H1 (cell line): Measurements from ENCODE around the gene EOLA1. TPM values are rescaled to one million over a fixed set of nuclear protein-coding genes. Genes with fewer than 3 reads are reported as not detected.

ENCODE experiments used
- CEBPB ChIP-seq: IDR thresholded peaks from 2 replicates; pipeline ENCODE4 v1.6.1; 2012; ENCODE audit warnings: low read depth, low read length
- EGR1 ChIP-seq: IDR thresholded peaks from 2 replicates; pipeline ENCODE4 v1.6.1; 2011; ENCODE audit warnings: low read depth, low read length, borderline replicate concordance
- GTF2F1 ChIP-seq: IDR thresholded peaks from 2 replicates; pipeline ENCODE4 v1.6.1; 2012; ENCODE audit warnings: low read depth, low read length, improper control_type of control experiment, borderline replicate concordance
- POLR2A ChIP-seq, 2 experiments: IDR thresholded peaks; 1 replicate in 1 of 2; 2 replicates in 1 of 2; pipeline ENCODE4 v1.6.1; 2011; ENCODE audit warnings: low read depth in 2 of 2, low read length in 2 of 2, mild to moderate bottlenecking in 2 of 2; ENCODE audit errors: control extremely low read depth in 1 of 2
- RFX5 ChIP-seq: IDR thresholded peaks from 2 replicates; pipeline ENCODE4 v1.6.1; 2011; ENCODE audit warnings: low read depth, low read length, improper control_type of control experiment, borderline replicate concordance
- RXRA ChIP-seq: IDR thresholded peaks from 2 replicates; pipeline ENCODE4 v1.6.1; 2011; ENCODE audit warnings: low read depth, mild to moderate bottlenecking, low read length, moderate library complexity; ENCODE audit not compliant: insufficient read depth
- SIRT6 ChIP-seq: IDR thresholded peaks from one replicate; pipeline ENCODE4 v1.7.1; 2012; ENCODE audit warnings: low read length, inconsistent platforms
- TAF1 ChIP-seq: IDR thresholded peaks from 2 replicates; pipeline ENCODE4 v1.6.1; 2011; ENCODE audit warnings: mild to moderate bottlenecking, low read depth, low read length
- TAF7 ChIP-seq: optimal IDR thresholded peaks from 2 replicates; pipeline ENCODE3; 2011; ENCODE audit warnings: low read depth, mild to moderate bottlenecking, inconsistent platforms, low read length, moderate library complexity, borderline replicate concordance
- TBP ChIP-seq: IDR thresholded peaks from 2 replicates; pipeline ENCODE4 v1.6.1; 2011; ENCODE audit warnings: low read depth, low read length, improper control_type of control experiment
- TEAD4 ChIP-seq: IDR thresholded peaks from 2 replicates; pipeline ENCODE4 v1.6.1; 2012; ENCODE audit warnings: low read depth, low read length, inconsistent platforms, mixed read lengths
- polyA plus RNA-seq, 7 experiments: library from polyadenylated mRNA; depleted of rRNA in 3 of 7; stranded (reverse) in 5 of 7; unstranded in 2 of 7; fragments of >200 nt in 5 of 7; fragments of 200-250 nt in 2 of 7; gene quantifications; 1 replicate in 5 of 7; 2 replicates in 1 of 7; 4 replicates in 1 of 7; pipeline versions ENCODE4 v1.2.1 to v1.2.3, GENCODE V29; 2011 to 2013; ENCODE audit warnings: missing spikeins in 2 of 7, mixed read lengths in 2 of 7
- total RNA-seq: library from RNA; stranded (reverse); fragmentation: NEBNext Ultra II Directional; extraction: Animal tissue kit (Norgen Biotek cat#: 25700); gene quantifications from 2 replicates; pipeline ENCODE4 v1.2.1, GENCODE V29; 2021
- TF ChIP-seq, protein P1 (sequence below): IDR thresholded peaks from 2 replicates; pipeline ENCODE4 v1.6.1; 2011; ENCODE audit warnings: low read length, improper control_type of control experiment
- TF ChIP-seq, protein P2 (sequence below): IDR thresholded peaks from 2 replicates; pipeline ENCODE4 v1.6.1; 2011; ENCODE audit warnings: low read depth, mild to moderate bottlenecking, low read length; ENCODE audit not compliant: insufficient read depth

The EOLA1 gene
- total and polyA plus RNA-seq, 2 of the 8 experiments (the other 6 are each of a cell fraction or from before 2014, with no cell fraction given), result 5.4 to 7.6 TPM

DNA sequence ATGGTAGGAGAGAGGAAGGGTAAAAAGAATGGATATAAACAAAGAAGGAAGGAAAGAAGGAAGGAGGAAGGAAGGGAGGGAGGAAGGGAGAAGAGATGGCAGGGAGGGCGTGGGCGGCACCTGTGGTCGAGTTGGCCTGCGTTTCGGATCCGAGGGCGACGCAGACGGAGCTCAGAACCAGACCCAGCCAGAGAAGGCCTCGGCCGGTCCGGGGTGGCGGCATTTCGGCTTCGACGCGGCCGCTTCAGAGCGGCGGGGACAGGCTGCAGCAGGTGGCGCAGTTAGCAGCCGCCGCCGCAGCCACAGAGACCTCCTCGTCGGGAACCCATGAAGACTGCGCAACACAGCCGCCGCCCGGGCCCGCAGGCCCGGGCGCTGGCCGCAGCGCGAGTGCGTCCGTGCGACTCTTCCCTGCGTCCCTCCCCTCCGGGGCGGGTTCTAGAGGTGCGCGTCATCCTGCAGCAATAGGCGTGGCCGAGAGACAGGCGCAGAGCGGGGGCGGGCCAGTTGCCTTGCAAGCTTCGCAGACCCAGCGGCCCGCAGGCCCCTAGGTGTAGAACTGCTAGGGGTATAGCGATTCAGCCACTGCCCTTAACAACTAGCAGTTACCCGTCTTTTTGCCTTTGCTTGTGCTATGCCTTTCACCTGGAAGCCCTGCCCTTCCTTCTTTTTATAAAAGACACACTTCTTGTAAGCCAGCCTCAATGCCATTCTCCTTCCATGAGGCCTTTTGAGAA is 35.7 kb upstream of the EOLA1 start, which contains the start of gene IDS (continued):
- TF ChIP-seq TEAD4 (no peak), SIRT6 (no peak), POLR2A (IDR thresholded peaks at IDR 0.05; ENCODE audit: control extremely low read depth in 1 of 2, low read depth in 2 of 2, low read length in 2 of 2) (peak; percentile 48 to 82), GTF2F1 (no peak), EGR1 (peak; percentile 83; the same call in 1 of the 2 replicates), RXRA (no peak), TAF1 (peak; percentile 89), TAF7 (peak; percentile 35), CEBPB (peak; percentile 27; the same call in 1 of the 2 replicates), RFX5 (no peak), TBP (peak; percentile 77)
- TF ChIP-seq, protein P1, sequence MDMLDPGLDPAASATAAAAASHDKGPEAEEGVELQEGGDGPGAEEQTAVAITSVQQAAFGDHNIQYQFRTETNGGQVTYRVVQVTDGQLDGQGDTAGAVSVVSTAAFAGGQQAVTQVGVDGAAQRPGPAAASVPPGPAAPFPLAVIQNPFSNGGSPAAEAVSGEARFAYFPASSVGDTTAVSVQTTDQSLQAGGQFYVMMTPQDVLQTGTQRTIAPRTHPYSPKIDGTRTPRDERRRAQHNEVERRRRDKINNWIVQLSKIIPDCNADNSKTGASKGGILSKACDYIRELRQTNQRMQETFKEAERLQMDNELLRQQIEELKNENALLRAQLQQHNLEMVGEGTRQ, result no peak
- TF ChIP-seq, protein P2, sequence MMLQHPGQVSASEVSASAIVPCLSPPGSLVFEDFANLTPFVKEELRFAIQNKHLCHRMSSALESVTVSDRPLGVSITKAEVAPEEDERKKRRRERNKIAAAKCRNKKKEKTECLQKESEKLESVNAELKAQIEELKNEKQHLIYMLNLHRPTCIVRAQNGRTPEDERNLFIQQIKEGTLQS, result no peak
